Esophagus muscularis mucosa (tissue), 4 donors: ENCODE data around the gene SLC35B2.

Experiments used
- EP300 ChIP-seq: sonication (generic); formaldehyde crosslinking; IDR thresholded peaks from one replicate; pipeline ENCODE4 v1.6.1; 2017; ENCODE audit warnings: antibody characterized with exemption
- POLR2A ChIP-seq: fragments of 450-650 bp; IDR thresholded peaks from one replicate; pipeline ENCODE4 v1.6.1; 2017; ENCODE audit warnings: antibody characterized with exemption, moderate library complexity, mild to moderate bottlenecking, low read depth
- POLR2AphosphoS5 ChIP-seq, 2 donors: sonication (generic); formaldehyde crosslinking; IDR thresholded peaks; one replicate each; pipeline ENCODE4 v1.6.1; 2017; ENCODE audit warnings: antibody characterized with exemption in 2 of 2
- TF ChIP-seq, protein P1 (sequence below), 3 experiments: fragments of 200-600 bp in 2 of 3; fragments of 450-650 bp in 1 of 3; sonication (generic) in 2 of 3; IDR thresholded peaks; one replicate each; pipeline ENCODE4 v1.5.1; 2017 to 2019; ENCODE audit warnings: antibody characterized with exemption in 3 of 3, mild to moderate bottlenecking in 2 of 3, moderate library complexity in 1 of 3

DNA sequence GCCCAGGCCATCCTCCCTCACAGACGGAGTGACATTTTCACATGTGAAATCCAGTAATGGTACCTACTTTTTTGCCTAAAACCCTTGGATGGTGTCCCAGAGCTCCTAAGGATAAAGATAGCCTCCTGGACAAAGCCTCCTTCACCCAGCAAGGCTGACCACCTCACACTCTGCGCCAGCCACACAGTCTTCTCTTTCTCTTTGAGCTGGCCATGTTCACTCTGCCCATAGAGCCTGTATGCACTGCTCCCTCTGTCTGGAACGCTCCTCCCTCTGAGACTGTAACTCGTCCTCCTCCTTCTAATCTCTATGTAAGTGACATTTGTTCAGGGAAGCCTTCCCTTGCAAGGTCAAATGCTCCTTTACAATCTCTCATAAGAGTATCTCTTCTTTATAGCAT, 27.5 kb upstream of the SLC35B2 start:
- TF ChIP-seq, protein P1, sequence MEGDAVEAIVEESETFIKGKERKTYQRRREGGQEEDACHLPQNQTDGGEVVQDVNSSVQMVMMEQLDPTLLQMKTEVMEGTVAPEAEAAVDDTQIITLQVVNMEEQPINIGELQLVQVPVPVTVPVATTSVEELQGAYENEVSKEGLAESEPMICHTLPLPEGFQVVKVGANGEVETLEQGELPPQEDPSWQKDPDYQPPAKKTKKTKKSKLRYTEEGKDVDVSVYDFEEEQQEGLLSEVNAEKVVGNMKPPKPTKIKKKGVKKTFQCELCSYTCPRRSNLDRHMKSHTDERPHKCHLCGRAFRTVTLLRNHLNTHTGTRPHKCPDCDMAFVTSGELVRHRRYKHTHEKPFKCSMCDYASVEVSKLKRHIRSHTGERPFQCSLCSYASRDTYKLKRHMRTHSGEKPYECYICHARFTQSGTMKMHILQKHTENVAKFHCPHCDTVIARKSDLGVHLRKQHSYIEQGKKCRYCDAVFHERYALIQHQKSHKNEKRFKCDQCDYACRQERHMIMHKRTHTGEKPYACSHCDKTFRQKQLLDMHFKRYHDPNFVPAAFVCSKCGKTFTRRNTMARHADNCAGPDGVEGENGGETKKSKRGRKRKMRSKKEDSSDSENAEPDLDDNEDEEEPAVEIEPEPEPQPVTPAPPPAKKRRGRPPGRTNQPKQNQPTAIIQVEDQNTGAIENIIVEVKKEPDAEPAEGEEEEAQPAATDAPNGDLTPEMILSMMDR (IDR thresholded peaks at IDR 0.05) = no peak
- TF ChIP-seq POLR2A (no peak), EP300 (no peak), POLR2AphosphoS5 (IDR thresholded peaks at IDR 0.05) (no peak)
